Spleen (tissue), 7 donors: ENCODE results near the gene RAB33B.

Experiments
- POLR2A ChIP-seq, 3 donors: fragments of 450-650 bp; IDR thresholded peaks; one replicate each; pipeline ENCODE4 v1.5.1; 2017; ENCODE audit warnings: antibody characterized with exemption in 3 of 3, mild to moderate bottlenecking in 1 of 3
- POLR2AphosphoS5 ChIP-seq, 3 donors: sonication (generic); formaldehyde crosslinking; IDR thresholded peaks; one replicate each; pipeline ENCODE4 v1.5.1; 2017; ENCODE audit warnings: antibody characterized with exemption in 3 of 3
- TF ChIP-seq, protein P1 (sequence below), 11 experiments: fragments of 200-600 bp in 7 of 11; fragments of 450-650 bp in 4 of 11; sonication (generic) in 4 of 11; IDR thresholded peaks in 8 of 11; conservative IDR thresholded peaks in 3 of 11; 1 replicate in 7 of 11; 2 replicates in 4 of 11; pipeline versions ENCODE4 v1.4.0 to v1.8.0; 2016 to 2021; ENCODE audit warnings: antibody characterized with exemption in 11 of 11, inconsistent platforms in 4 of 11, mild to moderate bottlenecking in 1 of 11
- donor health status: DM: no; HTN: no; CAD: no; lungs with moderate emphysema.
- donor health status: DM: no; HTN: no; CAD: no.
- donor health status: DM: no; HTN: no; CAD: no.

GRCh38 chr4:139493176-139493575 is 39.3 kb downstream of the RAB33B start:
- TF ChIP-seq POLR2A (IDR thresholded peaks at IDR 0.05) (no peak), POLR2AphosphoS5 (IDR thresholded peaks at IDR 0.05) (no peak)
- TF ChIP-seq, protein P1, sequence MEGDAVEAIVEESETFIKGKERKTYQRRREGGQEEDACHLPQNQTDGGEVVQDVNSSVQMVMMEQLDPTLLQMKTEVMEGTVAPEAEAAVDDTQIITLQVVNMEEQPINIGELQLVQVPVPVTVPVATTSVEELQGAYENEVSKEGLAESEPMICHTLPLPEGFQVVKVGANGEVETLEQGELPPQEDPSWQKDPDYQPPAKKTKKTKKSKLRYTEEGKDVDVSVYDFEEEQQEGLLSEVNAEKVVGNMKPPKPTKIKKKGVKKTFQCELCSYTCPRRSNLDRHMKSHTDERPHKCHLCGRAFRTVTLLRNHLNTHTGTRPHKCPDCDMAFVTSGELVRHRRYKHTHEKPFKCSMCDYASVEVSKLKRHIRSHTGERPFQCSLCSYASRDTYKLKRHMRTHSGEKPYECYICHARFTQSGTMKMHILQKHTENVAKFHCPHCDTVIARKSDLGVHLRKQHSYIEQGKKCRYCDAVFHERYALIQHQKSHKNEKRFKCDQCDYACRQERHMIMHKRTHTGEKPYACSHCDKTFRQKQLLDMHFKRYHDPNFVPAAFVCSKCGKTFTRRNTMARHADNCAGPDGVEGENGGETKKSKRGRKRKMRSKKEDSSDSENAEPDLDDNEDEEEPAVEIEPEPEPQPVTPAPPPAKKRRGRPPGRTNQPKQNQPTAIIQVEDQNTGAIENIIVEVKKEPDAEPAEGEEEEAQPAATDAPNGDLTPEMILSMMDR (IDR thresholded peaks at IDR 0.05 in 8 of 11, conservative IDR thresholded peaks at IDR 0.05 in 3 of 11), result no peak
